HCT116 (cell line): ENCODE results near the gene MYO10. TPM values are rescaled to one million over a fixed set of nuclear protein-coding genes. Genes with fewer than 3 reads are reported as not detected.
"Not testable (repeated sequence)": the region's sequence is repeated elsewhere in the genome, so short reads cannot be mapped to it uniquely, and the experiment has no call there.

Experiments used
- ATAC-seq: fragments of 200-7000 bp; cut with Tn5 transposase; 2 replicates; pipeline ENCODE4 v1.9.1; 2020; ENCODE audit warnings: mild to moderate bottlenecking, moderate library complexity
- BruUV-seq: library from RNA; stranded (reverse); fragments of 400-500 nt; replicated peaks from 2 replicates; lab custom pipeline; 2021; lab: Mats Ljungman, UMichigan
- CTCF ChIA-PET: fragments of 300-600 bp; sonication (Branson Sonifier 250); formaldehyde crosslinking; loops from one replicate; lab custom pipeline; 2021; ENCODE audit warnings: antibody characterized with exemption; lab: Charles Lee
- POLR2A ChIA-PET: fragments of 300-600, 350-600 bp; sonication (Branson Sonifier 250); formaldehyde crosslinking; loops from one replicate; lab custom pipeline; 2021; ENCODE audit warnings: antibody characterized with exemption; lab: Charles Lee
- RAD21 ChIA-PET, 2 experiments: fragments of 300-600 bp; sonication (Branson Sonifier 250); formaldehyde crosslinking; loops; one replicate each; lab custom pipeline; 2023; ENCODE audit warnings: low total read pairs in 2 of 2; ENCODE audit not compliant: uncharacterized antibody in 2 of 2, unreplicated experiment in 2 of 2, low non-redundant PET in 1 of 2; lab: Charles Lee
- DNase-seq: peaks from one replicate; pipeline ENCODE4 v3.0.0-alpha.2; 2010; ENCODE audit warnings: low read depth, low spot score
- H2AFZ ChIP-seq: fragments of 200-600 bp; shearing (Covaris generic), sonication (generic); 2 replicates; pipeline ENCODE4 v1.6.1; 2017; ENCODE audit warnings: low read depth, mixed run types, mixed read lengths, antibody characterized with exemption, low read length; ENCODE audit not compliant: poor library complexity, severe bottlenecking
- H3K27ac ChIP-seq: 2 replicates; pipeline ENCODE4 v1.5.1; 2012; ENCODE audit warnings: low read depth, low read length
- H3K27me3 ChIP-seq: fragments of 200-600 bp; sonication (generic); 2 replicates; pipeline ENCODE4 v1.6.1; 2016; ENCODE audit warnings: mixed run types, low read length, mixed read lengths; ENCODE audit not compliant: insufficient read depth
- H3K36me3 ChIP-seq, 2 experiments: fragments of 200-500 bp in 1 of 2; fragments of 200-600 bp in 1 of 2; sonication (Bioruptor generic) in 1 of 2; sonication (generic) in 1 of 2; 2 replicates each; pipeline versions ENCODE4 v1.5.1 to v1.6.1; 2014 to 2016; ENCODE audit warnings: low read length in 2 of 2, inconsistent platforms in 1 of 2, mixed read lengths in 1 of 2, mixed run types in 1 of 2; ENCODE audit not compliant: insufficient read depth in 2 of 2, control insufficient read depth in 1 of 2
- H3K4me1 ChIP-seq, 2 experiments: fragments of 200-600 bp in 1 of 2; sonication (generic) in 1 of 2; 2 replicates each; pipeline versions ENCODE4 v1.5.1 to v1.6.1; 2012 to 2017; ENCODE audit warnings: low read length in 2 of 2, inconsistent platforms in 1 of 2, mild to moderate bottlenecking in 1 of 2, mixed read lengths in 1 of 2, mixed run types in 1 of 2, moderate library complexity in 1 of 2; ENCODE audit not compliant: insufficient read depth in 2 of 2, control insufficient read depth in 1 of 2
- H3K4me2 ChIP-seq: fragments of 200-600 bp; sonication (generic); 2 replicates; pipeline ENCODE4 v1.6.1; 2017; ENCODE audit warnings: mixed run types, low read length, mixed read lengths
- H3K4me3 ChIP-seq, 2 experiments: fragments of 200-600 bp in 1 of 2; sonication (generic) in 1 of 2; replicated peaks in 1 of 2; 2 replicates each; pipeline ENCODE4 v1.5.1; 2011 to 2016; ENCODE audit warnings: low read length in 2 of 2, control low read depth in 1 of 2, low read depth in 1 of 2, mild to moderate bottlenecking in 1 of 2, mixed read lengths in 1 of 2, mixed run types in 1 of 2
- H3K79me2 ChIP-seq: fragments of 200-600 bp; sonication (generic); 2 replicates; pipeline ENCODE4 v1.6.1; 2017; ENCODE audit warnings: mild to moderate bottlenecking, mixed run types, low read length, moderate library complexity, mixed read lengths; ENCODE audit not compliant: insufficient read depth
- H3K9ac ChIP-seq: fragments of 200-600 bp; sonication (generic); 2 replicates; pipeline ENCODE4 v1.6.1; 2016; ENCODE audit warnings: low read length, mixed read lengths
- H3K9me2 ChIP-seq: fragments of 200-600 bp; sonication (generic), shearing (Covaris generic); 2 replicates; pipeline ENCODE4 v1.6.1; 2017; ENCODE audit warnings: mixed run types, mild to moderate bottlenecking, moderate library complexity; ENCODE audit not compliant: insufficient read depth
- H3K9me3 ChIP-seq, 2 experiments: fragments of 200-500 bp in 1 of 2; fragments of 200-600 bp in 1 of 2; sonication (Bioruptor generic) in 1 of 2; sonication (generic) in 1 of 2; 2 replicates each; pipeline ENCODE4 v1.6.1; 2014 to 2017; ENCODE audit warnings: low read length in 2 of 2, mixed read lengths in 2 of 2, inconsistent platforms in 1 of 2, low read depth in 1 of 2, mild to moderate bottlenecking in 1 of 2, mixed run types in 1 of 2, moderate library complexity in 1 of 2; ENCODE audit not compliant: control insufficient read depth in 1 of 2, insufficient read depth in 1 of 2
- H4K20me1 ChIP-seq: fragments of 200-600 bp; sonication (generic), shearing (Covaris generic); 2 replicates; pipeline ENCODE4 v1.6.1; 2017; ENCODE audit warnings: mixed run types, mild to moderate bottlenecking, moderate library complexity; ENCODE audit not compliant: insufficient read depth
- ATF3 ChIP-seq: IDR thresholded peaks from 2 replicates; pipeline ENCODE4 v1.6.1; 2012
- CEBPB ChIP-seq: IDR thresholded peaks from 2 replicates; pipeline ENCODE4 v1.6.1; 2012; ENCODE audit warnings: low read depth
- EGR1 ChIP-seq: IDR thresholded peaks from 2 replicates; pipeline ENCODE4 v1.6.1; 2012; ENCODE audit warnings: low read depth
- EZH2 ChIP-seq: fragments of 200-600 bp; sonication (generic); IDR thresholded peaks from 2 replicates; pipeline ENCODE4 v1.6.1; 2017; ENCODE audit warnings: antibody characterized with exemption, mixed run types
- JUND ChIP-seq: IDR thresholded peaks from 2 replicates; pipeline ENCODE4 v1.6.1; 2012
- MAX ChIP-seq: IDR thresholded peaks from 2 replicates; pipeline ENCODE4 v1.6.1; 2012
- RAD21 ChIP-seq: IDR thresholded peaks from 2 replicates; pipeline ENCODE4 v1.6.1; 2012; ENCODE audit warnings: low read depth, mild to moderate bottlenecking
- SIN3A ChIP-seq: IDR thresholded peaks from 2 replicates; pipeline ENCODE4 v1.6.1; 2012; ENCODE audit warnings: low read depth
- SP1 ChIP-seq: IDR thresholded peaks from 2 replicates; pipeline ENCODE4 v1.6.1; 2012; ENCODE audit warnings: low read depth
- SRF ChIP-seq: IDR thresholded peaks from 2 replicates; pipeline ENCODE4 v1.6.1; 2012; ENCODE audit warnings: low read depth
- ZBTB33 ChIP-seq: IDR thresholded peaks from 2 replicates; pipeline ENCODE4 v1.6.1; 2011; ENCODE audit warnings: mild to moderate bottlenecking, low read length, moderate library complexity; ENCODE audit not compliant: insufficient replicate concordance; ENCODE audit errors: extremely low read depth
- ZFX ChIP-seq: fragments of 450-650 bp; IDR thresholded peaks from 2 replicates; pipeline ENCODE4 v1.6.1; 2017
- ZNF274 ChIP-seq: fragments of 200-500 bp; sonication (Bioruptor generic); IDR thresholded peaks from 2 replicates; pipeline ENCODE4 v1.6.1; 2014; ENCODE audit warnings: mild to moderate bottlenecking, low read depth, low read length, inconsistent platforms
- intact Hi-C: fragments of 100-400 bp; cut with micrococcal nuclease; formaldehyde crosslinking; loops from 2 replicates; pipeline ENCODE4 v1.10.0; 2022
- total RNA-seq: library from RNA; stranded (reverse); gene quantifications from one replicate; pipeline ENCODE4 v1.2.1, GENCODE V29; 2021; ENCODE audit not compliant: unreplicated experiment

Gene MYO10
- total RNA-seq, 1 experiment from 2014 or later, result 34.9 TPM

GRCh38 chr5:16740066-16740810, 195.8 kb downstream of the MYO10 start:
- intact Hi-C loops, result no loop called here
- no peak overlapping the region for H3K9ac ChIP-seq
- no peaks in the 10 kb centered on the region for H3K79me2 ChIP-seq
- H3K27ac ChIP-seq, result no peak overlapping the region
- H3K27me3 ChIP-seq, result no peaks in the 10 kb centered on the region
- DNase-seq, result no peak
- H2AFZ ChIP-seq, result no peak overlapping the region
- no peak for ATAC-seq
- no peak overlapping the region for H3K4me2 ChIP-seq
- BruUV-seq, result no TSS peak
- no peaks in the 10 kb centered on the region for H3K9me3 ChIP-seq
- peaks cover 9 to 15% of the 10 kb centered on the region in 2 experiments; a peak in 2 of 4 replicates for H3K4me1 ChIP-seq
- no peaks in the 10 kb centered on the region for H4K20me1 ChIP-seq
- ChIA-PET RAD21 (no interaction called here), POLR2A (no interaction called here), CTCF (no interaction called here)
- TF ChIP-seq ZFX, result no peak
- no peak for TF ChIP-seq EGR1
- TF ChIP-seq RAD21, result no peak
- TF ChIP-seq MAX, result no peak
- TF ChIP-seq CEBPB, result no peak
- no peak for TF ChIP-seq EZH2
- TF ChIP-seq SP1, result no peak
- TF ChIP-seq SRF, result no peak
- no peak for TF ChIP-seq ZNF274
- TF ChIP-seq JUND, result no peak
- TF ChIP-seq SIN3A, result no peak
- TF ChIP-seq ATF3, result no peak
- no peak for TF ChIP-seq ZBTB33
- no peak overlapping the region for H3K4me3 ChIP-seq
- no peaks in the 10 kb centered on the region for H3K9me2 ChIP-seq
- H3K36me3 ChIP-seq, result no peaks in the 10 kb centered on the region

- H3K79me2 ChIP-seq, H3K9me2 ChIP-seq, intact Hi-C loops, DNase-seq, H3K9ac ChIP-seq, H4K20me1 ChIP-seq, RAD21 ChIA-PET, H3K36me3 ChIP-seq, CTCF ChIA-PET, BruUV-seq, H3K4me2 ChIP-seq, H2AFZ ChIP-seq, H3K27ac ChIP-seq, H3K27me3 ChIP-seq, H3K9me3 ChIP-seq, H3K4me3 ChIP-seq, POLR2A ChIA-PET: not testable (repeated sequence)
- peaks cover 9 to 15% of the 10 kb centered on the region in 2 experiments; a peak in 2 of 4 replicates for H3K4me1 ChIP-seq
- ATAC-seq, result peak; percentile 14; the same call in 1 of the 2 replicates
Measured at GRCh38 chr5:16738393-16738792, 197.7 kb downstream of the MYO10 start.
